ENCODE data around the gene PTPRD. TPM values are rescaled to one million over a fixed set of nuclear protein-coding genes. Genes with fewer than 3 reads are reported as not detected.
"Not testable (repeated sequence)": the region's sequence is repeated elsewhere in the genome, so short reads cannot be mapped to it uniquely, and the experiment has no call there.

Gene PTPRD
- total RNA-seq, 1 donor from 2014 or later, result 1.8 TPM

DNA sequence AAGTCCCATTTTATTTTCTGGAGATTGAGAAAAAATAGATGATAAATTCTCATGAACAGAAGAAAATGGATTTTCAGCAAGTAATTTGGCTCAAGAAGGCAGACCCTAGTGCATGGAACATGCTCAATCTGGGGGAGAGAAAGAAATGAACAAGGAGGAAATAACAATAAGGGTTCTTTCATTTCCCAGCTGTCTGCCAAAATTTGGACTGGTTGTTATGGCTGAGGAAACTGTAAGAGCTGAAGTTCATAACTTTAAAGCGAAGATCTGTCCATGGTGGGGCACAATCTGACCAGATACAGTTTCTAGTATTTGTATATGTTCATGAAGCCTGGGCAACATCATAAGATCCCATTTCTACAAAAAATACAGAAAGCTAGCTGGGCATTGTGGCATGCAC, 1426.7 kb downstream of the PTPRD start:
- no peak for DNase-seq (ENCODE audit: low read depth in 2 of 2)

DNA sequence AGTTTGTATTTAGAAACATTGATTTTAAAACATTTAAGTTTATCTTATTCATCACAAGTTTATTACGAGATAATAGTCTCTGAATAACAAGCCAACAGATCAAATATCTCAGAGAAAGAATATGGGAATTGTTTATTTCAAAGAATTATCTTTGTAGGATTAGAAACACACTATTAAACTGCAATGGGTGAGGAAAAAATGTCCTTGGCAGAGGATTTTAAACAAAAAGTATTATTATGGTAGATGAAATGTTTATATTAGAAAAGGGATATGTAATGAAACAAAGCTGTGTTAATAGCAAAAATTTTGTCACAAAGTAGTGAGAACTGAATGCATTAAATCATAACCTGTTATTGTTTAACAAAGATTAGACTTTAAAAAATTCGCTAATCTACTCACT, 1430.4 kb downstream of the PTPRD start:
- no peak for DNase-seq (ENCODE audit: low read depth in 2 of 2)

- no peak for DNase-seq (ENCODE audit: low read depth in 2 of 2)
These were observed 1435.7 kb downstream of the PTPRD start for GRCh38 chr9:9177081-9177480.

DNA sequence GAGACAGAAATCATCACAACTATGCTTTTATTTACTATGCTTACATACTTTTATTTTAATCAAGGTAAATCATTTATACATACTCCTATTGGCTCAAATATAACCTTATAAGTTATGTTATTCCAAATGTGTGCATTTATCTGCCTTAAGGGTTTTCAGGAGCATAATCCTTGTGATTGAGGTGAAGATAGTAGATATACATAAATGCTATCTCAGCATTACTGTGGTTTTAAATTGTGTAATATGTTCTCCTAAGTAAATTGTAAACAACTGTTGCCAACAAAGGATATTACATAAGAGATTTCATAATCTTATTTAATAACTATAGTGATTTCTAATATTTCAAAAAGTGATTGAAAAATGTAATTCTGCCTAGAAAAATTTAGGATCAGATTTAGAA, 1438.4 kb downstream of the PTPRD start:
- DNase-seq (ENCODE audit: low read depth in 2 of 2), result no peak

GRCh38 chr9:9173264-9173663, 1439.5 kb downstream of the PTPRD start:
- DNase-seq (ENCODE audit: low read depth in 2 of 2), result no peak

DNA sequence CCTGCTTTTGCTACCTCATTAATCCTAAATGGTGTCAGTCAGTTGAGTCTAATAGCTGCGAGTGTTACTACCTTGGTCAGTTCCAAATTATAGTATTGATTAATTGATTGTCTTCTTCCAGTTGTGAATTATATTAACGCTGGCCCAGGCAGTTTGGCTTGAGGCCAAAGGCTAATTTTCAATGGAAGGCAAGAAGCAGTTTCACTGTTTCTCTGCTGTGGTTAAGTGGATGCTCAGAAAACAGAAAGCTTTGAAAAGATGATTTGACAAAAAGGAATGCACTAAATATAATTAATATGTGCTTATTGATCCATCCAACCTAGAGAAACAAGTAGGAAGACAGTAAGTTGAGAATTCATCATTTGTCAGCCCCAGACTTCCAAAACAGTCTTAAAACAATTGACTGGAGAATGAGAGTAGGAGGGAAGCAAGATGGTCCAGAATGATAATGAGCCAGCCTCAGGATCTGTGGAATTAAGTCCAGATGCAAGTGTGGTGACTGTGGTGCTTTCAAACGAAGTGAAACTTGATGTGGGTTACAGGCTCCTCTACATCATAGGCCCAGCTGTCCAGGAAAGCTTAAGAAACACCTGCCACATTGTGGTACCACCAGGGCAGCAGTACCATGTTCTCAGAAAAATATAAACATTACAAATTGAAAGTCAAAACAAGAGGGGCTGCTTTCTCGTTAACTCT, 1442.2 kb downstream of the PTPRD start:
- DNase-seq (ENCODE audit: low read depth in 2 of 2), result no peak

DNA sequence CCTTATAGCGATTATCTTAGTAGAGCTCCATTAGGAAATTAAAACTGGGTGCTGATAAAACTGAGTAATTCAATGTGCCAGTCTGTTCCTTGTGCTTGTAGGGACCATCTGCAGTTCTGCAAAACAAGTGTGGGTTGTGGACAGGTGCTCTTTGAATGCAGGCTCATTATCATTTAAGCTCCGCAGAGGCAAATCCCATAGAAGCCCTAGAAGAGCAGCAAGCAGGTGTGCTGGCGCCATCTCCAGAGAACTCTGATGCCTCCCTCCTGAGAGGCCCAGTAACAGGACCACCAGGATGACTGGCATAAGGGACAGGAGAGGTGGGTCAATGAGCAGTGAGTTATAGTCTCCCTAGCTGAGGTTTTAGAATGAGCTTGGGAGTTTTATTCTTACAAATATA, 1470.8 kb downstream of the PTPRD start:
- DNase-seq (ENCODE audit: low read depth in 2 of 2), result no peak

DNA sequence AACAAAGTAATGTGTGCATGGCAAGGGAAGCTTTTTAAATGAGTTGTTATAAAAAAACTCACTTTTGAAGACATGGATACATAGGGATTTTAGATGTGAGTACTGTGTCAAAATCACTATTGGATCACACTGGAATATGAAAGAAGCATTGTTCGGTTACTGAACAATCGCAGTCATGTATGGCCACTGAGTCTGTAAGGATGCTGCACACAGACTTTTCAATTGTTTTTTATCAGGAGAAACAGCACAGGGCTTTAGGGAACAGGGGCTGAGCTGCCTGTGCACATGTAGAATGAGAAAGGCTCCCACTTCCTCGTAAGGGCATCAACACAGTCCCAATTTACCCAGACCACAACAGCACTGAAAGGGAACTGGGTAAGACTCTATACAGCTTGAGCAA, 1479.3 kb downstream of the PTPRD start:
- no peak for DNase-seq (ENCODE audit: low read depth in 2 of 2)

DNA sequence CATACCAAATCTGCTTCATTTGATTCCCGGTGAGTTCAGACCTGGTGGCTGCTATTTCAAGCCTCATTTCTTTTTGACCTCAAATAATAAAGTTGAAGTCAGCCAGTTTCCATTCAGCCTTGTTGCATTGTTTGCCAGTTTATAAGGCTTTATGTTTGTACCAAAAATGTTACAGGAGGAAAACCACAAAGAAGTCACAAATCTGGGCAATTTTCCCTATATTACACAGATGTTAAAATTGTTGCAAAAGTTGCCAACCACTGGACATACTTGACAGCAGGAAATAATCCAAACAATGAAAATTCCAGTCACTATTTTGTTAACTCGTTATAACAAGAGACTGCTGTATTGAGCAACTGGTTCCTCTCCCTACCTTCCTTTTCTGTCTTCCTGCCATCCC, 1488.2 kb downstream of the PTPRD start:
- no peak for DNase-seq (ENCODE audit: low read depth in 2 of 2)

GRCh38 chr9:9122230-9122875, 1490.4 kb downstream of the PTPRD start:
- no peak for DNase-seq (ENCODE audit: low read depth in 2 of 2)

- no peak for DNase-seq (ENCODE audit: low read depth in 2 of 2)
These were observed 1494.9 kb downstream of the PTPRD start for GRCh38 chr9:9117866-9118265.

DNA sequence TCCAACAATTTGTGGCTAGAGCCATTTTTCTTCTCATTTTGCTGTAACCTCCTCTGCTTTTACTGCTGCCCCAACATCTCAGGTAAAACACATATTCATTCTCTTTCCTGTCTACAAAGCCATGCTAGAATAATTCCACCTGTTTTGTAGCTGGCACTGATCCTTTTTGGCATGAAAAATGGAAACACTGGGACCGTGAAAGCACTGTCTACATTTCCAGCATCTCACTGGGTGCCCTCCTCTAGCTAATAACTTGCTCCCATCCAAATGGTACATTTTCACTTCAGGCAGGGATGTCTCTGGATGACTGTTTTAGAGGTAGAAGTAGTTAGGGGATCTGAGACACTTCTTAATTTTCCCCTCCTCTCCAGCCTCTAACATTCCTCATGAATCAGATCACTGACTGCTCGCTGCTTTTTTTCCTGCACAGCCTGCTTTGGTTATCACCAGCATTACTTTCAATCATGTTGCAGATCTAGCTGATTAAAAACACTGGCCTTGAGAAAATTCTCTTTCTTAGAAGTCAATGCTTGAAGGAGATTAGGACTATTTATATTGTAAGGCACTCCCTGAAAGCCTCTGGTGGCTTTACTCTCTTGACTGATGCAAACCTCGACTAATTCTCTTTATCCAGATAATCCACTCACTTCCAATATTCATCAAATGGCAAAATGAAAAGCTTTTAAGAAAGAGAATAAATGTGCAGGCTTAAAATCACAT, 1500.6 kb downstream of the PTPRD start:
- DNase-seq (ENCODE audit: low read depth in 2 of 2), result no peak

DNA sequence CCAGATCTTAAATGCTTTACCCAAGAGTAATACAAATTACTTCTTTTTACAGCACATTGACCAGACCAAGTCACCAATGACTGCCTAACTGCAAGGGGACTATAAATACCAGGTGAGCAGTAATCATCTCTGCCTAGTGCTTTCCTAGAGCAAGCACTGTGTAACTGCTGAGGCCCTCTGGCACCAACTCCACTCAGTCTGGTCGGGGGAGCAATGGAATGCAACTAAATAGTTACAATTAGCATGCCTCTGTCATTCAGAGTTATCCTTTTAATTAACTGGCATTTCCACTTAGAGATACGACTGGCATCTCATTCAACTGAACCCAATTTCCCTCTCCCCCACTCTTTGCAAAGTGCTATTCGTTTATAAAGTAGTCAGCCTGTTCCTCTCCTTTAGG, 1504.2 kb downstream of the PTPRD start:
- no peak for DNase-seq (ENCODE audit: low read depth in 2 of 2)

GRCh38 chr9:9102295-9102694, 1510.5 kb downstream of the PTPRD start:
- no peak for DNase-seq (ENCODE audit: low read depth in 2 of 2)

GRCh38 chr9:9100070-9100469, 1512.7 kb downstream of the PTPRD start:
- DNase-seq (ENCODE audit: low read depth in 2 of 2), result no peak

DNA sequence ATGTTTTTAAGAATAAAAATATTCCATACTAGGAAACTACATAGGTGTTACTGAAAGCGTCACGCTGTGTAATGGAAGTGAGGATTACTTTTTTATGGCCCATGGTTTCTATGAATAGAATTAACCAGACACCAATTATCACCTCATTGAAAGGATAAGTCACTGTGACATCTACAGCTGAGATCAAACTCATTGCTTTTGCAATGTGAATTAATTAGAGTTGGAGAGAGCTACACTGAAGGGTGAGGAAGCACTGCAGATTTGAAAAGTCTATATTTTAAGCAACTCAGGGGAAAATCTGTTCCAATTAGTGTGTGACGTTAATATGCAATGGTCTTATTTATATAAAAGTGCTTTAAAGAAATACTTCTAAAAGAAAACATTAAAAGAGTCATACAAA, 1513.2 kb downstream of the PTPRD start:
- DNase-seq (ENCODE audit: low read depth in 2 of 2), result no peak

DNA sequence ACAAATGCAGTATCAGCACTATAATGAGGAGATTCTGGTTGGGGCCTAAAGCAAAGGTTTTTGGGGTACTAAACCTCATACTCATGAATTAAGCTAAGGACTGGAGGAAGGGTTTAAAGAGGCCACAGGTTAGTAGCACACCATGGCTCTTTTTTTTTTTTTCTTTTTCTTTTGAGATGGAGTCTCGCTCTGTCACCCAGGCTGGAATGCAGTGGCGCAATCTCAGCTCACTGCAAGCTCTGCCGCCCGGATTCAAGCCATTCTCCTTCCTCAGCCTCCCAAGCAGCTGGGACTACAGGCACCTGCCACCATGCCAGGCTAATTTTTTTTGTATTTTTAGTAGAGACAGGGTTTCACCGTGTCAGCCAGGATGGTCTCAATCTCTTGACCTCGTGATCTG, 1515.5 kb downstream of the PTPRD start:
- DNase-seq (ENCODE audit: low read depth in 2 of 2), result not testable (repeated sequence)

DNA sequence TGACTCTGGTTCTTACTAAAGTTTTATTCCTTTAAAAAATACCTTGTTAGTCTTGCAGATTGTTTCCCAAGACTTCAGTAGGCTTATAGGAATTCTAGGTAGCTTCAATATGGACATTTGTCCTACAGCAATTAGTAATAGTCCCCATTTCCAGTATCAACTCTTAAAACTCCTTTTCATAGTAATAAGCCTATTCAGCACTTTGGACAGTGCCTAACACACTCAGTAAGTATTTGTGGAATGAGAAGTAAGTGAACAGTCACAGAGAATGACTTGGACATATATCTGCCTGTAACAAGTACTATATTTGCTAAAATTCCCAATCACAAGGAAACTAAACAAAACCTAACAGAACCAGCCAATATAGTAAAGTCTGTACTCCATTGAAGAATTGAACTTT, 1521.4 kb downstream of the PTPRD start:
- DNase-seq (ENCODE audit: low read depth in 2 of 2), result no peak

- no peak for DNase-seq (ENCODE audit: low read depth in 2 of 2)
These were observed 1533.3 kb downstream of the PTPRD start for GRCh38 chr9:9079473-9079872.

GRCh38 chr9:9078301-9078700, 1534.5 kb downstream of the PTPRD start:
- DNase-seq (ENCODE audit: low read depth in 2 of 2), result no peak

DNA sequence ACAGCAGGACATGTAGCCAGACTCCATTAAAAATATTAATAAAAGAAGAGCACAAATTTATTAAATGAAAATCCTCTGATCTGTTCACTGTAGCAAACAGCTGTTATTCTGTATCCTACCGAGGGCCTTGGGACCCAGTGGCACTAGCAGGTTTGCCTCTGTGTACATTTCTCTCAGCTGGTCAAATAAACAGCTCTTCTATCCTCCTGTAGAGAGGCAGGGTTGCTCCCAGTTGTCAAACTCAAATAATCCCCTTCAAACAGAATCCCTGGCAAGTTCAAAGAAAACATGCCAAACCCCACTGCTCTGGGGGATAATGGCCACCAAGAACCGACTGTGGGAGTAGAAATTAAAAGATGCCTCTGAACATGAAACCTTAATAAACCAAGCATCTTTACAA, 1551.2 kb downstream of the PTPRD start:
- DNase-seq (ENCODE audit: low read depth in 2 of 2), result no peak

DNA sequence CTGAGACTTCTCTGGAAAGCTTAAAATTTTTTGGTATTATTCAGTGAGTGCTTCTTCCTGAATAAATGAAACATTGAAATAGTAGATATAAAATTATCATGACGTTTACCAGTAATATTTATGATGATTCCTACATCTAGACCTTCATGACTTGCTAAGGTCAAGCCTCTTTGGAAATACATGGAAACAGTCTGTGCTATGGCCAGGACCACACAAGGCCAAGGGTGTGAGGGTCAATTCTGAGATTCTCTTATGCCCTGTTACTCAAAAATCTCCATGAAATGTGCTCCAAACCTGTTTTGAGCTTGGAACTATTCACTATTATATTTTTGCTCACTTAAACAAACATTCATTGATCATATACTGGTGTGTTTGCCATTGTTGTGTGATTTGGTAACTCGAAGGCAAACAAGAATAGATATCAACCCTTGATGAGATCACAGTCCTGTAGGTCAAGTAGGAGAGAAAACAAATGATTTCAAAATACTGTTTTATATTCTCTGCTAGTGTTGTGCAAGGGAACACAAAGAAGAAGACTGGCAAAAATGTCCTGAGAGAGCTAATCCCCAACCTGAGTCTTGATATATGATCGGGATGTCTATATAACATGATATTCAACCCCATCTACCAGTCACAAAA, 1558.3 kb downstream of the PTPRD start:
- no peak for DNase-seq (ENCODE audit: low read depth in 2 of 2)

All from dermis microvascular lymphatic vessel endothelial cell (primary cell).